Mesendoderm (in vitro differentiated cells): ENCODE results near the gene STAG2. TPM values are rescaled to one million over a fixed set of nuclear protein-coding genes. Genes with fewer than 3 reads are reported as not detected.

ENCODE experiments used
- DNase-seq: peaks from one replicate; pipeline ENCODE4 v3.0.0; 2013
- H2AK5ac ChIP-seq: 2 replicates; pipeline ENCODE4 v1.6.1; 2013; ENCODE audit warnings: low read length, inconsistent platforms
- H2BK120ac ChIP-seq: 2 replicates; pipeline ENCODE4 v1.6.1; 2013; ENCODE audit warnings: low read depth, mild to moderate bottlenecking, low read length, moderate library complexity, mixed read lengths
- H2BK15ac ChIP-seq: replicated peaks from 2 replicates; pipeline ENCODE4 v1.6.1; 2013; ENCODE audit warnings: low read depth, mild to moderate bottlenecking, moderate library complexity
- H2BK5ac ChIP-seq: 2 replicates; pipeline ENCODE4 v1.6.1; 2013; ENCODE audit warnings: low read length, inconsistent platforms
- H3K18ac ChIP-seq: 2 replicates; pipeline ENCODE4 v1.6.1; 2013; ENCODE audit warnings: mild to moderate bottlenecking, low read length, mixed read lengths
- H3K23ac ChIP-seq: one replicate; pipeline ENCODE4 v1.6.1; 2013; ENCODE audit warnings: low read length
- H3K27ac ChIP-seq: 2 replicates; pipeline ENCODE4 v1.5.1; 2013; ENCODE audit warnings: low read depth, mild to moderate bottlenecking, inconsistent platforms, low read length, moderate library complexity
- H3K27me3 ChIP-seq: 2 replicates; pipeline ENCODE4 v1.6.1; 2013; ENCODE audit warnings: low read length, control low read depth, mild to moderate bottlenecking, inconsistent platforms; ENCODE audit not compliant: insufficient read depth, poor library complexity
- H3K36me3 ChIP-seq: 2 replicates; pipeline ENCODE4 v1.6.1; 2013; ENCODE audit warnings: low read length, inconsistent platforms; ENCODE audit not compliant: control insufficient read depth, insufficient read depth
- H3K4ac ChIP-seq: one replicate; pipeline ENCODE4 v1.6.1; 2013; ENCODE audit warnings: low read depth, mild to moderate bottlenecking, low read length, moderate library complexity
- H3K4me1 ChIP-seq: 2 replicates; pipeline ENCODE4 v1.6.1; 2013; ENCODE audit warnings: low read depth, low read length, inconsistent platforms; ENCODE audit not compliant: control insufficient read depth
- H3K4me2 ChIP-seq: 2 replicates; pipeline ENCODE4 v1.6.1; 2013; ENCODE audit warnings: low read length
- H3K4me3 ChIP-seq: 2 replicates; pipeline ENCODE4 v1.5.1; 2013; ENCODE audit warnings: mild to moderate bottlenecking, low read length
- H3K56ac ChIP-seq: one replicate; pipeline ENCODE4 v1.6.1; 2013; ENCODE audit warnings: low read length
- H3K79me1 ChIP-seq: 2 replicates; pipeline ENCODE4 v1.6.1; 2013; ENCODE audit warnings: low read length, inconsistent platforms
- H3K79me2 ChIP-seq: 2 replicates; pipeline ENCODE4 v1.6.1; 2013; ENCODE audit warnings: mild to moderate bottlenecking, low read length; ENCODE audit not compliant: control insufficient read depth, insufficient read depth
- H3K9ac ChIP-seq: 2 replicates; pipeline ENCODE4 v1.6.1; 2013; ENCODE audit warnings: low read length, inconsistent platforms
- H4K5ac ChIP-seq: one replicate; pipeline ENCODE4 v1.6.1; 2013; ENCODE audit warnings: low read length
- H4K8ac ChIP-seq: one replicate; pipeline ENCODE4 v1.6.1; 2013; ENCODE audit warnings: low read depth, mild to moderate bottlenecking, control low read depth, low read length, moderate library complexity
- whole genome bisulfite sequencing: extraction: QIAGEN DNeasy Blood & Tissue Kit; methylation state at CpG from one replicate; pipeline ENCODE4 v1.1.7; 2013; ENCODE audit warnings: low lambda C conversion rate, missing lambda C conversion rate; ENCODE audit not compliant: insufficient coverage; ENCODE audit errors: extremely low coverage; 5-methylcytosine and 5-hydroxymethylcytosine counted together
- polyA plus RNA-seq, 2 experiments: library from polyadenylated mRNA; stranded (reverse); fragments of 200-250 nt; gene quantifications; one replicate each; pipeline ENCODE4 v1.2.3, GENCODE V29; 2013

STAG2 gene
- 76.7 TPM for polyA plus RNA-seq (2013, experiment 1 of 2)
- polyA plus RNA-seq (2013, experiment 2 of 2): 79.7 TPM

DNA sequence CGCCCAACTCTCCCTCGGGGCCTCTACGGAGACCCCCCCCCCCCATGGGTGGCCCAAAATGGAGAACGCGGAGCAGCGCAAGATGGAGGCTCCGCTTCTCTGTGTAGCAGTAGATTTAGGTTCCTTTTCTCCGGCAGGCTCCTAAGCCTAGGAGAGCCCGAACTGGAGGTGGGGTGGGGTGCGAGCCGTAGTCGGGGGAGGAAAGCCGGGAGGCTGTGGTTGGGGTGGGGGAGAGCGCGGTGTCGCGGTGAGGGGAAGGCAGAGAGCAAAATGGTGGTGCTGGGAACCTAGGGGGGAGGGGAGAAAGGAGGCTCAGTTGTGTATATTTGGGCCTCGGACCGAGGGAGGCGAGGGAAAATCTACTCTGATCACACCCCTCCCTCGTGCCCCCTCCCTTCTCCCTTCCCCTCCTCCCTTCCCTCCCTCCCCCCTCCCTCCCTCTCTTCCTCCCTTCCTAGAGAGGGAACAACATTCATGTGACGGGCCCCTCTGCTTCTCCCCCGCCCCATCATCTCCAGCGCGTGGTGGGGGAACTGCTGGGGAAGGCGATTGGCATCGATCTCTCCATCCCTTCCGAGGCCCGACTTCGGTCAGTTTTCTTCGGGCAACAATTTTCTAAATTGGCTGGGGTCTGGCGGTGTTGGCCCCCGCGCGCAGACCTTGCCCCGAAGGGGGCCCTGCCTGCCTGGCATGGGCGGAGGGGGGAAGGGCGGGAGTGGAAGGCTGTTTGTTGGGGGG, at the start of gene STAG2:
STAG2 (plus strand) TSS at position 439 of the 738 bp plus-strand sequence. CDS start 60,922 bp downstream, outside the sequence.
- peak within 1 kb of the TSS; percentile 71 for H3K4me3 ChIP-seq
- H3K23ac ChIP-seq: no peak within 1 kb of the TSS
- H3K36me3 ChIP-seq: no peaks in the 10 kb centered on the region
- H2BK15ac ChIP-seq: no peak within 1 kb of the TSS
- peaks cover 32% of the 10 kb centered on the region for H3K79me2 ChIP-seq
- peak within 1 kb of the TSS; percentile 70 for H2BK5ac ChIP-seq
- H4K5ac ChIP-seq: no peak within 1 kb of the TSS
- peak within 1 kb of the TSS; percentile 95 for H3K4ac ChIP-seq
- H3K9ac ChIP-seq: peak within 1 kb of the TSS; percentile 89
- peak within 1 kb of the TSS; percentile 96 for H3K27ac ChIP-seq
- peak within 1 kb of the TSS; percentile 96 for H2BK120ac ChIP-seq
- no peaks in the 10 kb centered on the region for H3K4me1 ChIP-seq
- no peaks in the 10 kb centered on the region for H3K79me1 ChIP-seq
- peak within 1 kb of the TSS; percentile 100 for H3K18ac ChIP-seq
- H3K27me3 ChIP-seq: no peaks in the 10 kb centered on the region
- peak within 1 kb of the TSS; percentile 40 for H3K4me2 ChIP-seq
- no peak within 1 kb of the TSS for H2AK5ac ChIP-seq
- peak; percentile 94 for DNase-seq
- no CpG with 5 or more reads among the region's 38 CpGs for WGBS
- peak within 1 kb of the TSS; percentile 97 for H4K8ac ChIP-seq
- H3K56ac ChIP-seq: peak within 1 kb of the TSS; percentile 93

DNA sequence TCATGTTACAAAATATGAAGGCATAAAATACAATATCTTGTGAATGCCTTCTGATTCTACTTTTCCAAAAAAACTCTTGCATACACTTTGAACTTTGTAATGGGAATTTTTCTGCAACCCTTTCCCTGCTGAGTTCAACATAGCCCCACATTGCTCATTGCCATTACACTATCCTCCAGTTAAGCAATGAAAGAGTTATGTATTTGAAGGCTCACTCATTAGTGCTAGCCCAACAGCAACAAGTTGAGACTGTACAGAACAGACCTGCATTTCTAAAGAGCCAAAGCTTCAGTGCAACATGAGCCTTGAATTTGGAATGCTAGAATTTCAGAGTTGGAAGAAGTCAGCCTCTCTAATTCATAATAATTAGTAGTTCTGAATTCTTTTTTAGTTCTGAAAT, 44.4 kb upstream of the STAG2 start:
- H3K4me1 ChIP-seq: no peaks in the 10 kb centered on the region
- H3K36me3 ChIP-seq: no peaks in the 10 kb centered on the region
- no peak for DNase-seq
- no peak overlapping the region for H3K23ac ChIP-seq
- H2AK5ac ChIP-seq: no peak overlapping the region
- H3K27ac ChIP-seq: no peak overlapping the region
- no peak overlapping the region for H4K5ac ChIP-seq
- H3K56ac ChIP-seq: no peak overlapping the region
- no peaks in the 10 kb centered on the region for H3K79me1 ChIP-seq
- no peak overlapping the region for H2BK15ac ChIP-seq
- H3K79me2 ChIP-seq: no peaks in the 10 kb centered on the region
- no peak overlapping the region for H3K9ac ChIP-seq
- no peak overlapping the region for H3K18ac ChIP-seq
- no peaks in the 10 kb centered on the region for H3K27me3 ChIP-seq
- no peak overlapping the region for H3K4me3 ChIP-seq
- H2BK120ac ChIP-seq: no peak overlapping the region
- no peak overlapping the region for H4K8ac ChIP-seq
- H2BK5ac ChIP-seq: no peak overlapping the region
- no peak overlapping the region for H3K4ac ChIP-seq
- H3K4me2 ChIP-seq: no peak overlapping the region

DNA sequence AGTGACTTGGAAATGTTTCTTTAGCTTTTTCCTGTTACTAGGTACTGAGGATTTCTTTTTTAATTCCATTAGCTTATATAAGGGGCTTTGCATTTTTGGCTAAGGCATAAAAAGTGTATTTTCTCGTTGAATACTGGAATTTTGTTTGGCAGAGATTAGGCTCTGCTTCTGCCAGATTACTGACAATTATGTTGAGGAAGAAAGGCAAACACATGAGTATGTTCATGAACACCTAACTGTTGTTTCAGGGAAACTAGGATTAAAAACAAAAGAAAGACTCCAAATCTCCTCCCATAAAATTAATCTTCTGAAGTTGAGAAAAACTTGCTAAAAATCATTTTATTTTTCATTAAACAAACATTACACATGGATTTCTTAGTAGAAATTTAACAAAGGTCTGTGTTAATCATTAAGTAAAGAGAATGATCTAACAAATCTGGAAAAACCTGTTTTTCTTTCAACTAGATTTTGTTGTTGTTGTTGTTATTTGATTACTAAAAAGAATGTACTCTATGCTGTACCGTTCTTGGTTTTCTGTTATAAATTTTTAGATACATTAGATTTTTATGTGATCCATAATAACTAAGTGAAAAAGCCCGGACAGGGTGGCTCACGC, 43.3 kb upstream of the STAG2 start:
- H3K27ac ChIP-seq: no peak overlapping the region
- no peak overlapping the region for H2BK120ac ChIP-seq
- no peak overlapping the region for H3K56ac ChIP-seq
- H3K4ac ChIP-seq: no peak overlapping the region
- no peak overlapping the region for H3K18ac ChIP-seq
- no peak overlapping the region for H2AK5ac ChIP-seq
- no peaks in the 10 kb centered on the region for H3K4me1 ChIP-seq
- no peak overlapping the region for H2BK15ac ChIP-seq
- WGBS: no CpG with 5 or more reads among the region's 4 CpGs
- H2BK5ac ChIP-seq: no peak overlapping the region
- H4K5ac ChIP-seq: no peak overlapping the region
- no peak overlapping the region for H3K9ac ChIP-seq
- H3K79me1 ChIP-seq: no peaks in the 10 kb centered on the region
- no peak overlapping the region for H3K4me2 ChIP-seq
- no peaks in the 10 kb centered on the region for H3K27me3 ChIP-seq
- no peak overlapping the region for H3K4me3 ChIP-seq
- H3K23ac ChIP-seq: no peak overlapping the region
- DNase-seq: no peak
- H3K79me2 ChIP-seq: no peaks in the 10 kb centered on the region
- H4K8ac ChIP-seq: no peak overlapping the region
- no peaks in the 10 kb centered on the region for H3K36me3 ChIP-seq

DNA sequence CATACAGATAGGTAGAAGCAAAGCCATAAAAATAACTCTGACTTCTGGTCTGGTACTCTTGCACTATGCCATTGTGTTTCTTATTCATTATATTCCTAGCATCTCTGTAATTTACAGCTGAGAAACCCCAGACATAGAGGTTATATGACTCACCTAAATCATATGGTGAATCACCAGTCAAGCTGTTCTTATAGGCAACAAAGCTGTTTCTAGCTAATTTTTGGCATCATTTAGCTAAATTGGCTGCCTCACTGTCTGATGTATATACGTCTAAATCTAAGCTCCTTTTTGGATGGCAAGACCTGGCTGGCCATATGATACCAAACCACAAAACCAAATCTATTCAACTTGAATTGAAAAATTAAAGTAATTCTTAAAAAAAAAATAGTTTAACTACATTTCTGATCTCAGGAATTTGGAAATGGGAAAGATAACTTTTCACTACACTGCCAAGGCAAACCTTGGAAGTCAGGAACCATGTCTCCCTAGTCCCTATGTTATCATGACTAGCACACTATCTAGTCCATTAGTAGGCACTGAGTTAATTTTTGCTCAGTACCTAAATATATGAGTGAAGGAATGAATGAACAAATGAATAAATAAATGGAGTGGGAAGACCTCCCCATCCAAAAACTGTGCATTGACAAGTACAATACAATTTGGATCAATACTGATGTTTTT, 41.3 kb upstream of the STAG2 start:
- Histone ChIP-seq H3K27me3 (no peaks in the 10 kb centered on the region), H2BK120ac (no peak overlapping the region), H3K79me1 (no peaks in the 10 kb centered on the region), H4K5ac (no peak overlapping the region), H4K8ac (no peak overlapping the region), H3K23ac (no peak overlapping the region), H3K79me2 (no peaks in the 10 kb centered on the region), H3K27ac (no peak overlapping the region), H3K18ac (no peak overlapping the region), H3K56ac (no peak overlapping the region), H3K4ac (no peak overlapping the region), H3K36me3 (no peaks in the 10 kb centered on the region), H3K9ac (no peak overlapping the region), H3K4me3 (no peak overlapping the region), H3K4me1 (no peaks in the 10 kb centered on the region), H2AK5ac (no peak overlapping the region), H3K4me2 (no peak overlapping the region), H2BK15ac (no peak overlapping the region), H2BK5ac (no peak overlapping the region)
- DNase-seq: no peak
- no CpG with 5 or more reads among the region's 1 CpG for WGBS

DNA sequence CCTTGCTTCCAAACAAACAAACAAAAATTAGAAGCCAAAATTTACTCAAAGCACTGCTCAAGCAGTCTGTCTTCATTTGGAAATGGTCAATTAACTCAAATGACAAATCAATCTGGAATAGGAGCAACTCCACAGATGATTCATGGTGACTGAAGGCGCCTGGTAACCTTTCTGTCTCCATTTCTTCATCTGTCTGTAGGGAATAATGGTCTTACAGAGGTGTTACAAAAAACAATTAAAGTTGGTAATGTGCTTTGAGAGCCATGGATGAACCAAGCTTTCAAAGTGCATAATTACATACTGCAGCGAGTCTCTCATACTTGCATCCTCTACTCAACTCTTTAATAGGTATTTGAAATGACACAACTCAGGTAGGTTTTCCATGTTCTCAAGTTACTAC, 38.3 kb upstream of the STAG2 start:
- no peaks in the 10 kb centered on the region for H3K79me2 ChIP-seq
- H4K5ac ChIP-seq: no peak overlapping the region
- no peak overlapping the region for H3K56ac ChIP-seq
- no peak overlapping the region for H2BK15ac ChIP-seq
- no peaks in the 10 kb centered on the region for H3K36me3 ChIP-seq
- no peaks in the 10 kb centered on the region for H3K27me3 ChIP-seq
- no peak for DNase-seq
- WGBS: no CpG with 5 or more reads among the region's 2 CpGs
- H3K27ac ChIP-seq: no peak overlapping the region
- H3K18ac ChIP-seq: no peak overlapping the region
- no peaks in the 10 kb centered on the region for H3K79me1 ChIP-seq
- H2AK5ac ChIP-seq: no peak overlapping the region
- no peak overlapping the region for H2BK120ac ChIP-seq
- no peak overlapping the region for H3K23ac ChIP-seq
- no peak overlapping the region for H3K4me3 ChIP-seq
- H2BK5ac ChIP-seq: no peak overlapping the region
- no peak overlapping the region for H3K4me2 ChIP-seq
- H4K8ac ChIP-seq: no peak overlapping the region
- no peaks in the 10 kb centered on the region for H3K4me1 ChIP-seq
- no peak overlapping the region for H3K9ac ChIP-seq
- no peak overlapping the region for H3K4ac ChIP-seq
